NOMO-1 (cell line): ENCODE results near the gene LRRIQ3.
"Not testable (repeated sequence)": the region's sequence is repeated elsewhere in the genome, so short reads cannot be mapped to it uniquely, and the experiment has no call there.

Experiments used
- DNase-seq, 2 experiments: peaks; one replicate each; lab custom pipeline; 2025; ENCODE audit not compliant: unreplicated experiment in 2 of 2; lab: John Stamatoyannopoulos, UW

LRRIQ3 gene

GRCh38 chr1:74117370-74117769 lies 80.6 kb downstream of the LRRIQ3 start:
- not testable (repeated sequence) for DNase-seq

GRCh38 chr1:74113333-74113732 lies 84.6 kb downstream of the LRRIQ3 start:
- no peak for DNase-seq

- DNase-seq: no peak
These were observed 90.6 kb downstream of the LRRIQ3 start for GRCh38 chr1:74107394-74107793.

GRCh38 chr1:74091371-74091770 lies 106.6 kb downstream of the LRRIQ3 start:
- no peak for DNase-seq

GRCh38 chr1:74083128-74083527 lies 114.8 kb downstream of the LRRIQ3 start:
- DNase-seq: no peak

GRCh38 chr1:74065081-74065480 lies 132.9 kb downstream of the LRRIQ3 start:
- no peak for DNase-seq

- no peak for DNase-seq
These were observed 140.3 kb downstream of the LRRIQ3 start for GRCh38 chr1:74057719-74058118.

- DNase-seq: no peak
These were observed 144.6 kb downstream of the LRRIQ3 start for GRCh38 chr1:74053407-74053806.

- DNase-seq: no peak
These were observed 147.6 kb downstream of the LRRIQ3 start for GRCh38 chr1:74050386-74050785.

- no peak for DNase-seq
These were observed 159.9 kb downstream of the LRRIQ3 start for GRCh38 chr1:74038042-74038441.

- DNase-seq: no peak
These were observed 185.4 kb downstream of the LRRIQ3 start for GRCh38 chr1:74012583-74012982.

GRCh38 chr1:74011736-74012135 lies 186.2 kb downstream of the LRRIQ3 start:
- DNase-seq: no peak

GRCh38 chr1:74010206-74010605 lies 187.8 kb downstream of the LRRIQ3 start:
- DNase-seq: no peak

GRCh38 chr1:74005533-74005932 lies 192.4 kb downstream of the LRRIQ3 start:
- no peak for DNase-seq

GRCh38 chr1:74003806-74004205 lies 194.2 kb downstream of the LRRIQ3 start:
- no peak for DNase-seq

- peak in 1 of 2 experiments; percentile 46 for DNase-seq
These were observed 199.5 kb downstream of the LRRIQ3 start for GRCh38 chr1:73998348-73998959.

- no peak for DNase-seq
These were observed 217.5 kb downstream of the LRRIQ3 start for GRCh38 chr1:73980324-73981040.

GRCh38 chr1:73979684-73980083 lies 218.3 kb downstream of the LRRIQ3 start:
- no peak for DNase-seq

GRCh38 chr1:73978964-73979363 lies 219.0 kb downstream of the LRRIQ3 start:
- DNase-seq: no peak
